OCI-LY3 (cell line): Measurements from ENCODE around the gene CNR2.

Experiments
- EZH2phosphoT487 ChIP-seq: fragments of 200-600 bp; shearing (Covaris generic); IDR thresholded peaks from 2 replicates; pipeline ENCODE4 v1.6.1; 2018; ENCODE audit warnings: antibody characterized with exemption, mixed run types, low read depth
- TF ChIP-seq, protein P1 (sequence below): fragments of 200-600, 300-600 bp; sonication (generic); IDR thresholded peaks from 2 replicates; pipeline ENCODE4 v1.5.1; 2014; ENCODE audit warnings: antibody characterized with exemption, low read length, low read depth

DNA sequence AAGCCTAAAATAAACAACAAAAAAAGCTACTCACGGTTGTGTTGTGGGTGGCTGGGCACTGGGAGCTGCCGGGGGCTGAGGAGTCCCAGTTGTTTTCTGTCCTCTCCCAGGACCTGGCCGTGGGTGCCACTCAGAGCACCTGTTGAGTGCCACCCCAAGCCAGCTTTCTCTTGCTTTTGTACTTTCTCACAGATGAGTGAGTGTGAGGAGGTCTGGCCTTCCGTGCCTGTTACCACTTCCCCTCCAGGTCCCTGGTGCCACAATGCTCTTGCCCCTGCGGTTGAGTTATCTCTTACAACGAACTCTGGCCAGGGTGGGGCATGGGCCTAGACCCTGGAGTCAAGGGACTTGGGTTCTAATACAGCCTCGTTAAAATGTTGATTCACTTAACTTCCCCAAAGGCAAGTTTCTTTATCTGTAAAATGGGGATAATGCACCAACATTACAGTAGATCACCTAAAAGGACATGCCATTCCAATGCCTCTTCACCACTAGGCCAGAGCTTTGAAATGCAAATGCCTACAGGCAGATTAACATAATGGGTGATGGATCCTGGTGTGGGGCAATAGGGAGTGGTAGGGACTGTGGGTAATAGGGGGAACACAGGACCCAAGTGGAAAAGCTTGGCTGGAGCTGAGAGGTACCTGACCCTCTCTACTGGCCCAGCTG, at the start of gene CNR2:
- TF ChIP-seq, protein P1, sequence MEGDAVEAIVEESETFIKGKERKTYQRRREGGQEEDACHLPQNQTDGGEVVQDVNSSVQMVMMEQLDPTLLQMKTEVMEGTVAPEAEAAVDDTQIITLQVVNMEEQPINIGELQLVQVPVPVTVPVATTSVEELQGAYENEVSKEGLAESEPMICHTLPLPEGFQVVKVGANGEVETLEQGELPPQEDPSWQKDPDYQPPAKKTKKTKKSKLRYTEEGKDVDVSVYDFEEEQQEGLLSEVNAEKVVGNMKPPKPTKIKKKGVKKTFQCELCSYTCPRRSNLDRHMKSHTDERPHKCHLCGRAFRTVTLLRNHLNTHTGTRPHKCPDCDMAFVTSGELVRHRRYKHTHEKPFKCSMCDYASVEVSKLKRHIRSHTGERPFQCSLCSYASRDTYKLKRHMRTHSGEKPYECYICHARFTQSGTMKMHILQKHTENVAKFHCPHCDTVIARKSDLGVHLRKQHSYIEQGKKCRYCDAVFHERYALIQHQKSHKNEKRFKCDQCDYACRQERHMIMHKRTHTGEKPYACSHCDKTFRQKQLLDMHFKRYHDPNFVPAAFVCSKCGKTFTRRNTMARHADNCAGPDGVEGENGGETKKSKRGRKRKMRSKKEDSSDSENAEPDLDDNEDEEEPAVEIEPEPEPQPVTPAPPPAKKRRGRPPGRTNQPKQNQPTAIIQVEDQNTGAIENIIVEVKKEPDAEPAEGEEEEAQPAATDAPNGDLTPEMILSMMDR, result no peak
- TF ChIP-seq EZH2phosphoT487, result no peak
